Keratinocyte (primary cell): ENCODE measurements around the gene PSD. TPM values are rescaled to one million over a fixed set of nuclear protein-coding genes. Genes with fewer than 3 reads are reported as not detected.

ENCODE experiments used
- DNase-seq: peaks from one replicate; pipeline ENCODE4 v3.0.0-alpha.2; 2011; ENCODE audit warnings: low read depth, missing footprints, low spot score
- FAIRE-seq: peaks from 2 replicates; lab custom pipeline; 2011; peaks lifted over from hg19 to GRCh38; lab: Jason Lieb, UNC
- H2AFZ ChIP-seq: 2 replicates; pipeline ENCODE4 v1.6.0; 2012; ENCODE audit warnings: low read length, control low read depth, inconsistent platforms; ENCODE audit not compliant: control insufficient read depth
- H3K27ac ChIP-seq: 2 replicates; pipeline ENCODE4 v1.5.1; 2011; ENCODE audit warnings: low read length; ENCODE audit not compliant: control insufficient read depth, insufficient read depth
- H3K27me3 ChIP-seq: 3 replicates; pipeline ENCODE4 v1.6.0; 2011; ENCODE audit warnings: low read length; ENCODE audit not compliant: control insufficient read depth, insufficient read depth; ENCODE audit errors: extremely low read depth
- H3K36me3 ChIP-seq, 2 experiments: 2 replicates in 1 of 2; 3 replicates in 1 of 2; pipeline ENCODE4 v1.5.1; 2011; ENCODE audit warnings: low read length in 2 of 2, mild to moderate bottlenecking in 1 of 2; ENCODE audit not compliant: control insufficient read depth in 2 of 2, insufficient read depth in 2 of 2; ENCODE audit errors: extremely low read depth in 1 of 2
- H3K4me1 ChIP-seq: 3 replicates; pipeline ENCODE4 v1.5.1; 2011; ENCODE audit warnings: low read length; ENCODE audit not compliant: control insufficient read depth, insufficient read depth; ENCODE audit errors: extremely low read depth
- H3K4me2 ChIP-seq: 3 replicates; pipeline ENCODE4 v1.6.0; 2011; ENCODE audit warnings: low read depth, low read length; ENCODE audit not compliant: control insufficient read depth, insufficient read depth; ENCODE audit errors: extremely low read depth
- H3K4me3 ChIP-seq, 3 experiments: fragments of 200-600 bp in 1 of 3; sonication (generic) in 1 of 3; 2 replicates in 2 of 3; 3 replicates in 1 of 3; pipeline ENCODE4 v1.5.1; 2011 to 2016; ENCODE audit warnings: low read length in 3 of 3, mild to moderate bottlenecking in 3 of 3, control low read depth in 2 of 3, inconsistent platforms in 1 of 3, low read depth in 1 of 3, mixed read lengths in 1 of 3, mixed run types in 1 of 3, moderate library complexity in 1 of 3; ENCODE audit not compliant: control insufficient read depth in 2 of 3, insufficient read depth in 2 of 3; ENCODE audit errors: extremely low read depth in 1 of 3
- H3K79me2 ChIP-seq: 2 replicates; pipeline ENCODE4 v1.6.0; 2012; ENCODE audit warnings: low read length; ENCODE audit not compliant: control insufficient read depth, insufficient read depth
- H3K9ac ChIP-seq: 3 replicates; pipeline ENCODE4 v1.6.0; 2011; ENCODE audit warnings: low read length; ENCODE audit not compliant: control insufficient read depth, insufficient read depth; ENCODE audit errors: extremely low read depth
- H3K9me1 ChIP-seq: 3 replicates; pipeline ENCODE4 v1.6.0; 2011; ENCODE audit warnings: low read length; ENCODE audit not compliant: control insufficient read depth, insufficient read depth; ENCODE audit errors: extremely low read depth
- H3K9me3 ChIP-seq: 2 replicates; pipeline ENCODE4 v1.5.1; 2012; ENCODE audit warnings: low read depth, low read length; ENCODE audit not compliant: control insufficient read depth
- H4K20me1 ChIP-seq: 3 replicates; pipeline ENCODE4 v1.6.0; 2011; ENCODE audit warnings: low read length; ENCODE audit not compliant: control insufficient read depth, insufficient read depth; ENCODE audit errors: extremely low read depth
- EZH2 ChIP-seq: IDR thresholded peaks from one replicate; pipeline ENCODE4 v1.6.1; 2012; ENCODE audit warnings: inconsistent platforms, mild to moderate bottlenecking, low read length, moderate library complexity
- dilution Hi-C: fragments of 300-500 bp; cut with MboI; formaldehyde crosslinking; loops from one replicate; pipeline ENCODE4 v1.7.0; 2020; ENCODE audit warnings: low sequenced_read_pairs; ENCODE audit not compliant: extremely low pct_ligation_motif_present
- polyA plus RNA-seq, 5 experiments: library from polyadenylated mRNA; depleted of rRNA in 3 of 5; stranded (reverse) in 3 of 5; stranded (forward) in 1 of 5; unstranded in 1 of 5; fragments of >200 nt; gene quantifications; 1 replicate in 1 of 5; 2 replicates in 3 of 5; 3 replicates in 1 of 5; pipeline versions ENCODE4 v1.2.1 to v1.2.3, GENCODE V29; 2011 to 2012; ENCODE audit warnings: missing spikeins in 2 of 5, low read depth in 1 of 5, low replicate concordance in 1 of 5
- TF ChIP-seq, protein P1 (sequence below), 3 experiments: IDR thresholded peaks in 1 of 3; conservative IDR thresholded peaks in 1 of 3; optimal IDR thresholded peaks in 1 of 3; 2 replicates in 2 of 3; 3 replicates in 1 of 3; pipeline versions ENCODE3 to v1.5.1; 2011; ENCODE audit warnings: low read length in 3 of 3, mild to moderate bottlenecking in 3 of 3, moderate library complexity in 2 of 3, control low read depth in 1 of 3, inconsistent platforms in 1 of 3; ENCODE audit not compliant: insufficient read depth in 2 of 3; ENCODE audit errors: extremely low read depth in 1 of 3

Gene PSD
- polyA plus RNA-seq, 1 donor (not counting 4 experiments of a cell fraction or from before 2014, with no cell fraction given): 0.10 TPM

DNA sequence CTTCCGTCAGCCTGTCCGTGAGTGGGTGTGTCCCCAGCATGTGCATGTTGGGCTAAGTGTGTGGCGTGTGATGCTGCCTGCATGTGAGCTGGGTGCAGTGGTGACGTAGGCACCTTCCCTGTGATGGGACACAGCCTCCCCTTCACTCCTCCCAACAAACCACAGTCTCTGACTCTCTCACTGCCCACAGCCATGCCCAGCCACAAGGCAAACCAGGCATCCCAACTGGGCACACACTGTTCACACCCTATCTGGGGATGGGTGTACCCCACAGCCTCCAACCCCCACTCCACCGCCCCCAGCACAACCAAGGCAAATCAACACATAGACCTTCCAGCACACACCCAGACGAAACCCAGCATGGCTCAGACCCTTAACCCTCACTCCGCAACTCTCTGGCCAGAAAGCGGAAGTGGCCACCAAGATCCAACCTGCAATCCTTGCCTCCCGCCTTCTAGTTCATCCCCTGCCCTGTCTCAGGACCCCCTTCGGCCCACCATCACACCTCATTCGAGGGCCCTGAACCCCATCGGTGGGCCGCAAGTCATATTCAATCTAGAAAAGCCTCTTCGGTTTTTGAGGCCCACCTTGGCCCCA, 10.4 kb downstream of the PSD start:
- Histone ChIP-seq H3K79me2 (no peaks in the 10 kb centered on the region), H3K9ac (no peak overlapping the region), H2AFZ (no peak overlapping the region), H3K9me3 (no peaks in the 10 kb centered on the region), H3K4me3 (peak overlapping the region in 1 of 3 experiments; percentile 27), H3K4me2 (no peak overlapping the region), H3K9me1 (no peaks in the 10 kb centered on the region), H3K36me3 (peaks cover 0 to 6% of the 10 kb centered on the region in 2 experiments), H3K27me3 (peaks cover 57% of the 10 kb centered on the region), H3K4me1 (peaks cover 11% of the 10 kb centered on the region), H4K20me1 (no peaks in the 10 kb centered on the region), H3K27ac (no peak overlapping the region)
- TF ChIP-seq, protein P1, sequence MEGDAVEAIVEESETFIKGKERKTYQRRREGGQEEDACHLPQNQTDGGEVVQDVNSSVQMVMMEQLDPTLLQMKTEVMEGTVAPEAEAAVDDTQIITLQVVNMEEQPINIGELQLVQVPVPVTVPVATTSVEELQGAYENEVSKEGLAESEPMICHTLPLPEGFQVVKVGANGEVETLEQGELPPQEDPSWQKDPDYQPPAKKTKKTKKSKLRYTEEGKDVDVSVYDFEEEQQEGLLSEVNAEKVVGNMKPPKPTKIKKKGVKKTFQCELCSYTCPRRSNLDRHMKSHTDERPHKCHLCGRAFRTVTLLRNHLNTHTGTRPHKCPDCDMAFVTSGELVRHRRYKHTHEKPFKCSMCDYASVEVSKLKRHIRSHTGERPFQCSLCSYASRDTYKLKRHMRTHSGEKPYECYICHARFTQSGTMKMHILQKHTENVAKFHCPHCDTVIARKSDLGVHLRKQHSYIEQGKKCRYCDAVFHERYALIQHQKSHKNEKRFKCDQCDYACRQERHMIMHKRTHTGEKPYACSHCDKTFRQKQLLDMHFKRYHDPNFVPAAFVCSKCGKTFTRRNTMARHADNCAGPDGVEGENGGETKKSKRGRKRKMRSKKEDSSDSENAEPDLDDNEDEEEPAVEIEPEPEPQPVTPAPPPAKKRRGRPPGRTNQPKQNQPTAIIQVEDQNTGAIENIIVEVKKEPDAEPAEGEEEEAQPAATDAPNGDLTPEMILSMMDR (optimal IDR thresholded peaks at IDR 0.05 in 1 of 3, IDR thresholded peaks at IDR 0.05 in 1 of 3, conservative IDR thresholded peaks at IDR 0.05 in 1 of 3; ENCODE audit: extremely low read depth in 1 of 3, insufficient read depth in 2 of 3, low read length in 3 of 3): no peak
- peak; percentile 77 for TF ChIP-seq EZH2
- dilution Hi-C loops: no loop called here
- DNase-seq (no peak), FAIRE-seq (no peak)

DNA sequence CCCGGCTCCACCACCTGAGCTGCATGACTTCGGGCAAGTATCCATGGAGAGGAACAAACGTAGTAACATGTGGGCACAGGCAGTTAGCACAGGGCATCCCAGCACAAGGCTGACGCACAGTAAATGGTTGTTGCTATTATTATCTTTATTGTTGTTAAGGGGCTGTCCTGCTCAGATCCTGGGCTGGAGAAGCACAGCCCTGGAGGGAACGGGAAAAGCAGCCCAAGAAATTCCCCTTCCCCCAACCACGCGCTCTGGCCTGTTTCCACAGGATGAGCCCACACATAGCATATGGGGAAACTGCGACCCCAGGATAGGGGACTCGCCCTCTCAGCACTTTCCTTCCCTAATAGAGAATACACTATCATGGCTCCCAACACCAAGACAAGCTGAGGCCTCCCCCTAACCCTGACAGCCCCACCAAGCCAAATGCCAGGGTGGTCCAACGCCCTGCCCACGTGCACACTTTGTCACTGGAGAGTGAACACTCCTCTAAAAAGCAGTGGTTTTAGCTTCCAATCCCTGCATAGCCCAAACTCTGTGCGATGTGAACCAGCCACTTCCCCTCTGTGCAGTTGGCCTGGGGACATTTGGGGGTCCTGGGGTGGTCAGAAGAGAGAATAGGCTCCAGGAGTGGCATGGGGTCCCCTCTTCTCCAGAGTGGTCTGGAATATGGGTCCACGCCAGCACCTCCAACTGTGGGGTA, 11.0 kb downstream of the PSD start:
- FAIRE-seq (peak; percentile 59), DNase-seq (no peak)
- Histone ChIP-seq H3K27ac (no peak overlapping the region), H3K79me2 (no peaks in the 10 kb centered on the region), H3K36me3 (peaks cover 0 to 7% of the 10 kb centered on the region in 2 experiments), H3K4me3 (no peak overlapping the region), H3K4me2 (no peak overlapping the region), H4K20me1 (no peaks in the 10 kb centered on the region), H3K9me3 (no peaks in the 10 kb centered on the region), H3K9me1 (no peaks in the 10 kb centered on the region), H2AFZ (no peak overlapping the region), H3K9ac (no peak overlapping the region), H3K27me3 (peaks cover 52% of the 10 kb centered on the region), H3K4me1 (peaks cover 11% of the 10 kb centered on the region)
- no peak for TF ChIP-seq EZH2
- TF ChIP-seq, protein P1 (optimal IDR thresholded peaks at IDR 0.05 in 1 of 3, IDR thresholded peaks at IDR 0.05 in 1 of 3, conservative IDR thresholded peaks at IDR 0.05 in 1 of 3; ENCODE audit: extremely low read depth in 1 of 3, insufficient read depth in 2 of 3, low read length in 3 of 3): no peak
- dilution Hi-C loops: no loop called here
